Measurements from ENCODE around the gene SMARCB1. TPM values are rescaled to one million over a fixed set of nuclear protein-coding genes. Genes with fewer than 3 reads are reported as not detected.

SMARCB1 gene
- total and polyA plus RNA-seq, 2 donors from 2014 or later, result 68.7 to 79.0 TPM

- H3K36me3 ChIP-seq (ENCODE audit: control insufficient read depth in 2 of 3, insufficient read depth in 3 of 3, low read length in 3 of 3), result peaks cover 0 to 7% (median 7%) of the 10 kb centered on the region in 3 donors
- H3K4me1 ChIP-seq (ENCODE audit: control insufficient read depth in 2 of 3, insufficient read depth in 2 of 3, low read depth in 1 of 3, low read length in 3 of 3), result peaks cover 0 to 5% (median 0%) of the 10 kb centered on the region in 3 donors
- no peaks in the 10 kb centered on the region for H3K27me3 ChIP-seq (ENCODE audit: control insufficient read depth, insufficient read depth, low read length)
- H3K27ac ChIP-seq (ENCODE audit: low read depth in 2 of 2, low read length in 2 of 2), result no peak overlapping the region
- FAIRE-seq, result no peak
- H3K9me3 ChIP-seq (ENCODE audit: control insufficient read depth in 2 of 3, insufficient read depth in 1 of 3, low read length in 3 of 3), result no peaks in the 10 kb centered on the region
- no peak for TF ChIP-seq CTCF (IDR thresholded peaks at IDR 0.05; ENCODE audit: borderline replicate concordance, extremely low read depth, insufficient read depth)
- intact Hi-C loops (cut with DNase I), result no loop called here
- H3K9ac ChIP-seq (ENCODE audit: low read length in 3 of 3), result no peak overlapping the region
- H3K4me3 ChIP-seq (ENCODE audit: low read length in 3 of 3), result no peak overlapping the region
- peak in 1 of 5 donors; percentile 60 for DNase-seq
Observed at GRCh38 chr22:23837911-23838680, 51.3 kb downstream of the SMARCB1 start.

- DNase-seq (peak; percentile 99), FAIRE-seq (peak; percentile 98)
- Histone ChIP-seq H3K27me3 (ENCODE audit: control insufficient read depth, insufficient read depth, low read length) (no peaks in the 10 kb centered on the region), H3K9me3 (ENCODE audit: control insufficient read depth in 2 of 3, insufficient read depth in 1 of 3, low read length in 3 of 3) (no peaks in the 10 kb centered on the region), H3K27ac (ENCODE audit: low read depth in 2 of 2, low read length in 2 of 2) (no peak within 1 kb of the TSS), H3K9ac (ENCODE audit: low read length in 3 of 3) (no peak within 1 kb of the TSS), H3K36me3 (ENCODE audit: control insufficient read depth in 2 of 3, insufficient read depth in 3 of 3, low read length in 3 of 3) (peaks cover 0 to 4% (median 2%) of the 10 kb centered on the region in 3 donors), H3K4me3 (ENCODE audit: low read length in 3 of 3) (peak within 1 kb of the TSS; percentile 34 to 64 (median 46)), H3K4me1 (ENCODE audit: control insufficient read depth in 2 of 3, insufficient read depth in 2 of 3, low read depth in 1 of 3, low read length in 3 of 3) (peaks cover 0 to 5% (median 0%) of the 10 kb centered on the region in 3 donors)
- peak; percentile 15 for TF ChIP-seq CTCF (IDR thresholded peaks at IDR 0.05; ENCODE audit: borderline replicate concordance, extremely low read depth, insufficient read depth)
- intact Hi-C loops (cut with DNase I), result no loop called here
Observed at GRCh38 chr22:23838681-23839468, 52.1 kb downstream of the SMARCB1 start, which contains the start of gene DERL3. Gene DERL3, minus strand, starts transcription at chr22:23839006. Its CDS starts 19 bp downstream, at chr22:23838987.

GRCh38 chr22:23840026-23840425, 53.3 kb downstream of the SMARCB1 start:
- no peaks in the 10 kb centered on the region for H3K9me3 ChIP-seq (ENCODE audit: control insufficient read depth in 2 of 3, insufficient read depth in 1 of 3, low read length in 3 of 3)
- intact Hi-C loops (cut with DNase I), result loop anchor here (10.0 kb wide), 1 partner anchor 65 kb away; the partner anchor contains the start of gene MMP11
- H3K9ac ChIP-seq (ENCODE audit: low read length in 3 of 3), result no peak overlapping the region
- H3K4me1 ChIP-seq (ENCODE audit: control insufficient read depth in 2 of 3, insufficient read depth in 2 of 3, low read depth in 1 of 3, low read length in 3 of 3), result peaks cover 0 to 14% (median 0%) of the 10 kb centered on the region in 3 donors
- FAIRE-seq (no peak), DNase-seq (no peak)
- H3K4me3 ChIP-seq (ENCODE audit: low read length in 3 of 3), result no peak overlapping the region
- no peaks in the 10 kb centered on the region for H3K27me3 ChIP-seq (ENCODE audit: control insufficient read depth, insufficient read depth, low read length)
- peaks cover 0 to 3% (median 0%) of the 10 kb centered on the region in 3 donors for H3K36me3 ChIP-seq (ENCODE audit: control insufficient read depth in 2 of 3, insufficient read depth in 3 of 3, low read length in 3 of 3)
- no peak for TF ChIP-seq CTCF (IDR thresholded peaks at IDR 0.05; ENCODE audit: borderline replicate concordance, extremely low read depth, insufficient read depth)
- no peak overlapping the region for H3K27ac ChIP-seq (ENCODE audit: low read depth in 2 of 2, low read length in 2 of 2)
